ENCODE measurements around the gene KISS1.

The KISS1 gene

DNA sequence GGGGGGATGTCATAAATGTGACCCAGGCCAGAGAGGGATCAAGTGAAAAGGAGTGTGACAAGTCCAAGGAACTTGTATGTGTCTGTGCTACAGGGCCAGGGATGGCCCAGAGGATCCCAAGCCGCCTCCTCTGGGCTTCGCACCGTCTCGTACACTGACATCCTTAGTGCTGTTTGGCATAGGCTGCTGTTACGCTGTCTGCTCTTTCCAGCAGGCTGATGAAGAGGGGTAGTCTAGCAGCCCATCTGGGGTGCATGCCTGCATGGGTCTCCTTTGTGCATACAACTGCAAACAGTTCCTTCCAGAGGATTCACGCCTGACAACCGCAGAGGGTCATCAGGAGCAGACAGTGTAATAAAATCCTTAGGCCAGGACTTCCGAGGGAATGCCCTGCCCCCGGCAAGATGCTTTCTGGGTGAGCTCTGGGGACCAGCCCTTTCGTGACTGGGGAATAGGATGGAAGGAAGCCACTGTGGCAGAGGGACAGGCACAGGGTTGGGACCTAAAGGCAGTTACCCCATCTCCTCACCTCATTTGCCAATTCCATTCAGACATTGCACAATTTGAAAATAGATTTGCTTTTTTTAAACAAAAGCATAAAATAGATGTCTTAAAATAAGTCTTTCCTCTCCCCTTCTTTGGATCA, 23.8 kb upstream of the KISS1 start:
- WGBS, 2 experiments, result 86 to 91% methylated on average over 10 of the region's 10 CpGs
- Histone ChIP-seq H3K9me3 (ENCODE audit: control insufficient read depth, low read length) (no peaks in the 10 kb centered on the region), H3K27ac (ENCODE audit: insufficient read depth, low read depth, low read length, poor library complexity, severe bottlenecking) (no peak overlapping the region)

DNA sequence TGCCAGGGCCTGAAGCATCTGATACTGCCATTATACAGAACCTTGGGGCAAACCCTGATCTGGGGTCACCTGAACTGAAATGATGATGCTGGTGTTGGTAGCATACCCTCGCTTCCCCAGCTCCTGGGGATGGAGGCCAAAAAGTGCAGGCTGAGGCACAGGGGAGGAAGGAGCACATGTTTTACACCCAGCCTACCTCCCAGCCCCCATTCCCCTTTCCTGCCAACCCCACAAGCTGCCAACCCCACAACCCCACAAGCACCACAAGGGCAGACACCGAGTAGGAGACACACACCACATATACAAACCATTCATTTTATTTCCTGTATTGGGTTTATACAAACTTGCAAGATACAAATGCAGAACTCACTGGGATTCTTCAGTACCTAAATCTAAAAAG, 22.3 kb upstream of the KISS1 start:
- H3K4me3 ChIP-seq (ENCODE audit: insufficient read depth, low read depth, low read length), result no peak overlapping the region
- WGBS, 2 experiments, result 83 to 90% methylated on average over 2 of the region's 2 CpGs
- no peaks in the 10 kb centered on the region for H3K4me1 ChIP-seq (ENCODE audit: control insufficient read depth, insufficient read depth, low read length)
- peaks cover 4% of the 10 kb centered on the region for H3K27me3 ChIP-seq (ENCODE audit: control insufficient read depth, insufficient read depth, low read length, poor library complexity, severe bottlenecking)
- H3K27ac ChIP-seq (ENCODE audit: insufficient read depth, low read depth, low read length, poor library complexity, severe bottlenecking), result no peak overlapping the region
- no peaks in the 10 kb centered on the region for H3K36me3 ChIP-seq (ENCODE audit: control insufficient read depth, insufficient read depth, low read length)
- H3K9me3 ChIP-seq (ENCODE audit: control insufficient read depth, low read length), result no peaks in the 10 kb centered on the region

More for the DNA sequence above, 23.8 kb upstream of the KISS1 start:
- Histone ChIP-seq H3K36me3 (ENCODE audit: control insufficient read depth, insufficient read depth, low read length) (no peaks in the 10 kb centered on the region), H3K27me3 (ENCODE audit: control insufficient read depth, insufficient read depth, low read length, poor library complexity, severe bottlenecking) (no peaks in the 10 kb centered on the region), H3K4me3 (ENCODE audit: insufficient read depth, low read depth, low read length) (no peak overlapping the region), H3K4me1 (ENCODE audit: control insufficient read depth, insufficient read depth, low read length) (no peaks in the 10 kb centered on the region)

DNA sequence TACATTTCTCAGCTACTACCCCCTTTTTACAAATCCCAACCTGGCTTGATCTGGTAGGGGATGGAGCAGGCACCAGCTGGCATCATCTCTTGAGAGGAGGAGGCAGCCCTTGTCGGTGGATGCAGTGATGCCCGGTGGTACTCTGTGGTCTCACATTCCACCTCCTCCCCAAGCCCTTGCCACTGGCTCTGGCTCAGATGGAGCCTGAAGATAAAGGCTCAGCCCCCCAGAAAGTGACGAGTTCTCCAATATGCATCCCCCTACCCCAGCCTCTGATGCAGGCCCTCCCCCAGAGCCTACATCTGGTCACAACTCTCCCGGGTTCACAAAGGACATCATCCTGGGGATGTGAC, 21.3 kb upstream of the KISS1 start:
- H3K36me3 ChIP-seq (ENCODE audit: control insufficient read depth, insufficient read depth, low read length), result no peaks in the 10 kb centered on the region
- H3K27ac ChIP-seq (ENCODE audit: insufficient read depth, low read depth, low read length, poor library complexity, severe bottlenecking), result no peak overlapping the region
- H3K27me3 ChIP-seq (ENCODE audit: control insufficient read depth, insufficient read depth, low read length, poor library complexity, severe bottlenecking), result peaks cover 12% of the 10 kb centered on the region
- H3K4me1 ChIP-seq (ENCODE audit: control insufficient read depth, insufficient read depth, low read length), result no peaks in the 10 kb centered on the region
- no peaks in the 10 kb centered on the region for H3K9me3 ChIP-seq (ENCODE audit: control insufficient read depth, low read length)
- no peak overlapping the region for H3K4me3 ChIP-seq (ENCODE audit: insufficient read depth, low read depth, low read length)
- 85 to 87% methylated on average over 4 of the region's 4 CpGs for WGBS, 2 experiments

DNA sequence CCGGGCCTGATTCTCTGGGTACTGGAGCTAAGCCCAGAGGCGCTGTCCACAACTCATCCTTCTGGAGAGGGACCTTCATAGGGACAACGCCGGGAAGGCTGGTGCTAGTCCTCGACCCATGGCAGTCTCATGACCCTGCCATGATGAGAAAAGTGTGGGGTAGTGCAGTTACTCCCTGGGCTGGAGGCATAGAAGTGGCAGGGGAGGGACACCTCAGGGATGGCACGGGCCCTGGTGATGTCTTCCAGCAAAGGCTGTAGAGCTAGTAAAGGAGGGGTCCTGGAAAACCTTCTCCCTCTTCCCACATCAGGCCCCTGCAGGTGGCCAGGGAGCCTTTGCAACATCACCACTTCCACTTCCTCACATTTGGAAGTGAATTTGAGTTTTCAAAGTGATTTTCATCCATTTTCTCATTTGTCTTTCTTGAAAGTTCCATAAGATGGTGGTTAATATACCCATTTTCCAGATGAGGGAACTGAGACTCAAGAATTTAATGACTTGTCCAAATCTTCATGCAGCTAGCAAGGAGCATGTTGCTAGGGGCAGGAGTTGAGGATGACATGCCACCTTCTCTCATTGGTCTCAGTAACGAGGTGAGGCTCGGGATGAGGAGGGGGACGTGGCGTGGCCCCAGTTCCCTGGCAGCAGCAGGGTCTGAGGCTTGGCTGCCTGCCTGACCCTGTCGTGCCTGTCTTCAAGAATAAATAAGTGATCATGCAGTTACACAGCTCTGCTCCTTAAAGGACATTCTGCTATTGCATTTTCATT, 20.8 kb upstream of the KISS1 start:
- Histone ChIP-seq H3K4me1 (ENCODE audit: control insufficient read depth, insufficient read depth, low read length) (no peaks in the 10 kb centered on the region), H3K9me3 (ENCODE audit: control insufficient read depth, low read length) (no peaks in the 10 kb centered on the region), H3K27ac (ENCODE audit: insufficient read depth, low read depth, low read length, poor library complexity, severe bottlenecking) (no peak overlapping the region), H3K4me3 (ENCODE audit: insufficient read depth, low read depth, low read length) (no peak overlapping the region), H3K27me3 (ENCODE audit: control insufficient read depth, insufficient read depth, low read length, poor library complexity, severe bottlenecking) (peaks cover 12% of the 10 kb centered on the region), H3K36me3 (ENCODE audit: control insufficient read depth, insufficient read depth, low read length) (no peaks in the 10 kb centered on the region)
- 93 to 94% methylated on average over 11 of the region's 11 CpGs for WGBS, 2 experiments

DNA sequence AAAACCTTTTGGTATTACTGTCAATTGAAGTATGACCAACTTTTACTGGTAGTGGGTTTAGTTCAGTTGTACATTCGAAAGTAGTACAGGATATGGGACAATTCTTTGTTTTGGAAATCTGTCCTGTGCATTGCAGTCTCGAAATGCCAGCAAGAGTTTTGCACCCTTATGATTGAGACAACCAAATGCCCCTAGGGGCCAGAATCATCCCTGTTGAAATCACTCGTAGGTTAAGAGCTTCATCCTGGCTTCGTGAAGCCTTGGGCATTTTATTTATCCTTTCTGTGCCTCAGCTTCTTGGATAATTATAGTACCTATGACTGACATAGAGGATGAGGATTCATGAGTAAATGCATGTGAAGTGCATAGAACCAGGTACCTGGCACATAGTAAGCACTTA, 19.9 kb upstream of the KISS1 start:
- H3K9me3 ChIP-seq (ENCODE audit: control insufficient read depth, low read length), result no peaks in the 10 kb centered on the region
- no peak overlapping the region for H3K4me3 ChIP-seq (ENCODE audit: insufficient read depth, low read depth, low read length)
- H3K27me3 ChIP-seq (ENCODE audit: control insufficient read depth, insufficient read depth, low read length, poor library complexity, severe bottlenecking), result peaks cover 12% of the 10 kb centered on the region
- no peak overlapping the region for H3K27ac ChIP-seq (ENCODE audit: insufficient read depth, low read depth, low read length, poor library complexity, severe bottlenecking)
- H3K36me3 ChIP-seq (ENCODE audit: control insufficient read depth, insufficient read depth, low read length), result no peaks in the 10 kb centered on the region
- 82 to 91% methylated on average over 4 of the region's 4 CpGs for WGBS, 2 experiments
- H3K4me1 ChIP-seq (ENCODE audit: control insufficient read depth, insufficient read depth, low read length), result no peaks in the 10 kb centered on the region

DNA sequence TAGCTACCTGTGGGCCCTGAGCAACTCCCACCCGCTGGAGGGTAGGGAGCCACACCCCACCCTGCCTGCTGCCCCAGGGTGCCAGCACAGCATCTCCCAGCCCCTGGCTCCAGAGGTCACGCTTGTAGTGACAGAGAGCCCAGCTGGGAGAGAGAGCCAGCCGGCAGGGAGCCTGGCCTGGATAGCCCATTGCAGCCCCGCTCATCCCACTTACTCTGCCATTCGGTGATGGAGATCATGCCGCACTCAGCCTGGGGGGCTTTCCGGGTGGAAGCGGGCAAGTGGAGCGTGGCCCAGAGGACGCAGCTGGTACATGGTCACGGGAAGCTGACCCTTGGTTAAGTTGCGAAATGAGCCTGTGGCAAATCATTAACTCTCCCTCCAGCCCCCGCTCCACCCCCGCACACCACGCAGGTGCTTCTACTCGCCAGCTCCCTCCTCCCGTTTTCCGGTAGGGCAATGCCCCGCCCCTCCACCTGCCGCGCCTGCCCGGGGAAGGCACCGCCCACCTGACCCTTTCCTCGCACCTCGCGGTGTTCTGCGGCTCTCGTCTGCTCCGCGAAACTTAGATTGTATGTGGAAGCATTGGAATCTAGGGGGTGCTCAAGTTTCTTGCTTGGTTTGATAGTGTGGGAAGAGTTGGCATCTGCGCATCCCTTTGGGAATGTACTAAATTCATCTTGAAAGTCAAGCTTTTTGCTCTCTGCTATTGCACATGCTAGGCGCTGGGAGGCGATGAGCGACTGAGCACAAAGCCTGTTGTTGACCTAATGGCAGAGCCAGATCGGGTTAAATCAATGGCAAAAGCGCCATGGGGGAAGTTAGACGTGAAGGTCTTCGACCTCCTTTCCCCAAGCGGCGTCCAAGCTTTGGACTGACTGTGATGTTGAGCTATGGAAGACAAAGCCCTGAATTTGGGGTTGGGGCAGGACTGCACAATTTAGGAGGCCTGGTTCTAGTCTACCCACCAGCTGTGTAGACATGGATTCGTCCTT, 17.7 kb upstream of the KISS1 start, which contains the start of gene GOLT1A:
TSS of gene GOLT1A (minus strand) at position 321 of the 995 bp plus-strand sequence. CDS start at position 239, 82 bp downstream.
- Histone ChIP-seq H3K4me1 (ENCODE audit: control insufficient read depth, insufficient read depth, low read length) (no peaks in the 10 kb centered on the region), H3K27ac (ENCODE audit: insufficient read depth, low read depth, low read length, poor library complexity, severe bottlenecking) (no peak within 1 kb of the TSS), H3K36me3 (ENCODE audit: control insufficient read depth, insufficient read depth, low read length) (no peaks in the 10 kb centered on the region), H3K9me3 (ENCODE audit: control insufficient read depth, low read length) (no peaks in the 10 kb centered on the region), H3K27me3 (ENCODE audit: control insufficient read depth, insufficient read depth, low read length, poor library complexity, severe bottlenecking) (peaks cover 12% of the 10 kb centered on the region), H3K4me3 (ENCODE audit: insufficient read depth, low read depth, low read length) (peak within 1 kb of the TSS; percentile 13)
- WGBS, 2 experiments, result 12 to 15% methylated on average over 41 of the region's 41 CpGs

DNA sequence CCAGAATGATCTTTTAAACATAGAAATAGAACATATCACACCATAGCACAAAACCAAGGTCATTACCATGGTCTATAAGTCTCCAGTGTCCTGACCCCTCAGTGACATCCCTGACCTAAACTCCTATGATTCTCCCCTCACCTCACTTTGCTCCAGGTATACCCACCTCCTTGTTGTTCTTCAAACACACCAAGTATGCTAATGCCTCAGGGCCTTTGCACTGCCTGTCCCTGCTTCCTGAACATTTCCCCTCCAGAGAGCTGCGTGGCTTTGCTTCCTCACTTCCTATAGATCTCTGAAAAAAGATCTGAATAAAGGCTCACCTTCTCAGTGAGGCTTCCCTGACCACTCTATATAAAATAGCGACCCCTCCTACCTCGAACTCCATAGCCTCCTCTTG, 16.4 kb upstream of the KISS1 start:
- Histone ChIP-seq H3K27me3 (ENCODE audit: control insufficient read depth, insufficient read depth, low read length, poor library complexity, severe bottlenecking) (peaks cover 12% of the 10 kb centered on the region), H3K4me1 (ENCODE audit: control insufficient read depth, insufficient read depth, low read length) (no peaks in the 10 kb centered on the region), H3K9me3 (ENCODE audit: control insufficient read depth, low read length) (no peaks in the 10 kb centered on the region), H3K27ac (ENCODE audit: insufficient read depth, low read depth, low read length, poor library complexity, severe bottlenecking) (no peak overlapping the region), H3K4me3 (ENCODE audit: insufficient read depth, low read depth, low read length) (no peak overlapping the region), H3K36me3 (ENCODE audit: control insufficient read depth, insufficient read depth, low read length) (no peaks in the 10 kb centered on the region)
- WGBS, 2 experiments, result 92 to 93% methylated on average over 3 of the region's 3 CpGs

DNA sequence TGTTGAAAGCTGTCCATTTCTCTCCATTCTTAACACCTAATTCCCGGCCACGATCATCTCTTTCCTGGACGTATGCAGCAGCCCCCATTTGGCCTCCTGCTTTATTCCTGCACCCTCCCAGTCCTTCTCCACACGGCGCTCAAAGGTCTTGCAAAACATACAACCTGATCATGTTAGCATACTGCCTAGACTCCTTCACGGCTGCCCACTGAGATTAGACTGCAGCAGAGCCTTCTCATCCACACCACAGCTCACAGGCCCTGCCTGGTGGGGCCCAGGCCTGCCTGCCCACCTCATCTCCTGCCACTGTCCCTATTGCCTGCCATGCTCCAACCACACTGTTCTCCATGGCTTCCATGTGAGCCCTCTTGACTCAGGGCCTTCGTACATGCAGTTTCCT, 14.8 kb upstream of the KISS1 start:
- Histone ChIP-seq H3K27ac (ENCODE audit: insufficient read depth, low read depth, low read length, poor library complexity, severe bottlenecking) (no peak overlapping the region), H3K9me3 (ENCODE audit: control insufficient read depth, low read length) (no peaks in the 10 kb centered on the region), H3K36me3 (ENCODE audit: control insufficient read depth, insufficient read depth, low read length) (no peaks in the 10 kb centered on the region), H3K4me3 (ENCODE audit: insufficient read depth, low read depth, low read length) (no peak overlapping the region), H3K27me3 (ENCODE audit: control insufficient read depth, insufficient read depth, low read length, poor library complexity, severe bottlenecking) (peaks cover 21% of the 10 kb centered on the region), H3K4me1 (ENCODE audit: control insufficient read depth, insufficient read depth, low read length) (no peaks in the 10 kb centered on the region)
- 92% methylated on average over 7 of the region's 7 CpGs for WGBS, 2 experiments

DNA sequence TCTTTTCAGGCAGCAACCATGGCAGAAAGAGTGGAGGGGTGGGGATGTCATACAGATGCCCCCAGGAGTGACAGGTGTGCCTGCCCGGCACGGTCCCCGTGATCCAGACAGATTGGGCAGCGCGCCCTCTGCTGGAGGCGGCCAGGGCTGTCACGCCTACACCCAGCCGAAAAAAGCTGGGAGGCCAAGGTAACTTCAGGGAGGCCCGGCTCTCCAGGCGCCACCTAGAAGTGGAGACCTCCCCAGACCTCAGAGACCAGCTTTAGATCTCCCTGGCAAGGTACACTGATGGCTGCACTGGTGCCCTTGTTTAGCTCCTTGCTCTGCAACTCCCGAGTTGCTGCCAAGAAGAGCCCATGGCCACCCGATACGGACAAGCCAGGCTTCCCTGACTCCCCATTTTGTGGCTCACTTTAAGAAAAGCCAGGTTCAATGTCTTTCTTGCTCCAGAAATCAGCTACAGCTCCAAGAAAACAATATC, 10.9 kb upstream of the KISS1 start:
- 19% methylated on average over 13 of the region's 13 CpGs for WGBS, 2 experiments
- H3K4me1 ChIP-seq (ENCODE audit: control insufficient read depth, insufficient read depth, low read length), result no peaks in the 10 kb centered on the region
- no peaks in the 10 kb centered on the region for H3K36me3 ChIP-seq (ENCODE audit: control insufficient read depth, insufficient read depth, low read length)
- no peaks in the 10 kb centered on the region for H3K9me3 ChIP-seq (ENCODE audit: control insufficient read depth, low read length)
- no peak overlapping the region for H3K27ac ChIP-seq (ENCODE audit: insufficient read depth, low read depth, low read length, poor library complexity, severe bottlenecking)
- peaks cover 13% of the 10 kb centered on the region for H3K27me3 ChIP-seq (ENCODE audit: control insufficient read depth, insufficient read depth, low read length, poor library complexity, severe bottlenecking)
- H3K4me3 ChIP-seq (ENCODE audit: insufficient read depth, low read depth, low read length), result no peak overlapping the region

DNA sequence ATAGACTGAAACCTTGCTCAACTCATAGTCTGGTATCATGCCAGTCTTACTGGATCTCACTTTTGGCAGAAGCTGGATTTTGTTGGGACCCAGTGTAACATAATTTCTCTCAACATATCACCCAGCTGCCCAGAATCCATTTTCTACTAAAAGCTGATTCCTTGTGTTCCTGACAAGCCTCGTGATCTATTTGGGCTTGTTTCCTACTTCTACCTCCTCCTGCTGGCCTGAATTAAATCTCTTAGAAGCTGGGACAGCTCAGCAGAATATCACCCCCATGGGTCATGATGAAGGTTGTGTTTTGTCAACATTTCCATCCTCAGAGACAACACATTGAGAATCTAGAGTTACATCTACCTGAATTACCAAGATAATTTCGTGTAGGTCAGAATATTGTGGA, 9.8 kb upstream of the KISS1 start:
- Histone ChIP-seq H3K4me3 (ENCODE audit: insufficient read depth, low read depth, low read length) (no peak overlapping the region), H3K27me3 (ENCODE audit: control insufficient read depth, insufficient read depth, low read length, poor library complexity, severe bottlenecking) (peaks cover 13% of the 10 kb centered on the region), H3K4me1 (ENCODE audit: control insufficient read depth, insufficient read depth, low read length) (no peaks in the 10 kb centered on the region), H3K36me3 (ENCODE audit: control insufficient read depth, insufficient read depth, low read length) (no peaks in the 10 kb centered on the region), H3K27ac (ENCODE audit: insufficient read depth, low read depth, low read length, poor library complexity, severe bottlenecking) (no peak overlapping the region), H3K9me3 (ENCODE audit: control insufficient read depth, low read length) (no peaks in the 10 kb centered on the region)
- WGBS, 2 experiments, result 66 to 82% methylated on average over 1 to 2 of the region's 2 CpGs

All from ectodermal cell (in vitro differentiated cells).